Lung (tissue), 12 donors: ENCODE measurements around the gene SMLR1. TPM values are rescaled to one million over a fixed set of nuclear protein-coding genes. Genes with fewer than 3 reads are reported as not detected.
A peak's percentile ranks its signal among the peaks of the same experiment; 100 is the strongest.

Experiments
- ATAC-seq: fragments of 200-7000 bp; cut with Tn5 transposase; one replicate; pipeline ENCODE4 v1.9.1; 2020; ENCODE audit warnings: moderate number of reproducible peaks; ENCODE audit not compliant: insufficient read depth, low FRiP score
- DNase-seq, 3 donors: peaks; one replicate each; pipeline ENCODE4 v3.0.0-alpha.2; 2013 to 2017
- H3K27ac ChIP-seq, 2 donors: one replicate each; pipeline ENCODE4 v1.5.1; 2013; ENCODE audit warnings: mild to moderate bottlenecking in 2 of 2, moderate library complexity in 2 of 2, control low read depth in 1 of 2, inconsistent platforms in 1 of 2, low read depth in 1 of 2, low read length in 1 of 2
- H3K27me3 ChIP-seq, 3 donors: one replicate each; pipeline ENCODE4 v1.5.1; 2013; ENCODE audit warnings: low read length in 2 of 3; ENCODE audit not compliant: control insufficient read depth in 3 of 3, insufficient read depth in 3 of 3
- H3K36me3 ChIP-seq, 4 donors: one replicate each; pipeline ENCODE4 v1.5.1; 2013; ENCODE audit warnings: low read length in 4 of 4, mild to moderate bottlenecking in 1 of 4, moderate library complexity in 1 of 4; ENCODE audit not compliant: control insufficient read depth in 4 of 4, insufficient read depth in 4 of 4
- H3K4me1 ChIP-seq, 5 donors: one replicate each; pipeline ENCODE4 v1.5.1; 2013; ENCODE audit warnings: low read length in 5 of 5, mild to moderate bottlenecking in 2 of 5, moderate library complexity in 1 of 5; ENCODE audit not compliant: control insufficient read depth in 5 of 5, insufficient read depth in 5 of 5
- H3K4me3 ChIP-seq: one replicate; pipeline ENCODE4 v1.5.1; 2013; ENCODE audit warnings: mild to moderate bottlenecking, control low read depth, moderate library complexity
- H3K9ac ChIP-seq, 2 donors: one replicate each; pipeline ENCODE4 v1.5.1; 2013; ENCODE audit warnings: low read length in 2 of 2, control low read depth in 1 of 2; ENCODE audit not compliant: insufficient read depth in 1 of 2
- H3K9me3 ChIP-seq, 4 donors: one replicate each; pipeline ENCODE4 v1.5.1; 2013; ENCODE audit warnings: low read length in 3 of 4, mild to moderate bottlenecking in 1 of 4, moderate library complexity in 1 of 4; ENCODE audit not compliant: control insufficient read depth in 4 of 4, insufficient read depth in 3 of 4
- WGBS, 2 donors: extraction: QIAGEN DNeasy Blood & Tissue Kit; methylation state at CpG; one replicate each; pipeline ENCODE4 v1.1.7; 2013; 5-methylcytosine and 5-hydroxymethylcytosine counted together
- polyA plus RNA-seq, 2 donors: library from polyadenylated mRNA; stranded (reverse); fragments of 200-250 nt; gene quantifications; one replicate each; pipeline ENCODE4 v1.2.1, GENCODE V29; 2013
- total RNA-seq, 2 donors: library from RNA; depleted of rRNA in 1 of 2; stranded (reverse); fragments of >200 nt in 1 of 2; gene quantifications; one replicate each; pipeline ENCODE4 v1.2.1, GENCODE V29; 2014 to 2021
- TF ChIP-seq, protein P1 (sequence below): IDR thresholded peaks from 2 replicates; pipeline ENCODE4 v1.5.1; 2012; ENCODE audit warnings: mild to moderate bottlenecking; ENCODE audit errors: control extremely low read depth, extremely low read depth
- donor health status: control.
- donor health status: control.
- donor health status: Bipolar disorder and iron deficiency.
- donor health status: healthy.
- donor health status: DM: yes; HTN: yes; CAD: no.

The SMLR1 gene
- total and polyA plus RNA-seq, 4 donors, result not detected

DNA sequence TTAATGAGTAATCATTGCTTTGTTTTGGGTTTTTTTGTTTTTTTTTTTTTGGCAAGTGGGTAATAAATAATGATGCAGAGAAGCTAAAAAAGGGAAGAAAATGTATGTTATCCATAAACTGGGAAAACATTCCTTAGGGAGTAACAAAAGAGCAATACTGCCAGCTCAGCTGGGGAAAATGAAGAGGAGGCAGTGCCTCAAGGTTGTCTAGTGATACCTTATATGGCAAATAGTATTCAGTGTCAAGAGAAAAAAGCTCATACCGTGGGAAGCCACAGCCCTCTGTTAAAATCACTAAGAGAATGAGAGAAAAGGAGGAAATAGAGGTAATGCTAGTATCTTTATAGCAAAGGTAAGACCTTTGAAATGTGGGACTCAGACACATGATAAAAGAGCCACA, 47.1 kb upstream of the SMLR1 start:
- Histone ChIP-seq H3K4me3 (no peak overlapping the region), H3K9me3 (no peaks in the 10 kb centered on the region), H3K36me3 (no peaks in the 10 kb centered on the region), H3K9ac (no peak overlapping the region), H3K4me1 (peaks cover 0 to 10% (median 0%) of the 10 kb centered on the region in 5 donors), H3K27ac (no peak overlapping the region), H3K27me3 (no peaks in the 10 kb centered on the region)
- TF ChIP-seq, protein P1, sequence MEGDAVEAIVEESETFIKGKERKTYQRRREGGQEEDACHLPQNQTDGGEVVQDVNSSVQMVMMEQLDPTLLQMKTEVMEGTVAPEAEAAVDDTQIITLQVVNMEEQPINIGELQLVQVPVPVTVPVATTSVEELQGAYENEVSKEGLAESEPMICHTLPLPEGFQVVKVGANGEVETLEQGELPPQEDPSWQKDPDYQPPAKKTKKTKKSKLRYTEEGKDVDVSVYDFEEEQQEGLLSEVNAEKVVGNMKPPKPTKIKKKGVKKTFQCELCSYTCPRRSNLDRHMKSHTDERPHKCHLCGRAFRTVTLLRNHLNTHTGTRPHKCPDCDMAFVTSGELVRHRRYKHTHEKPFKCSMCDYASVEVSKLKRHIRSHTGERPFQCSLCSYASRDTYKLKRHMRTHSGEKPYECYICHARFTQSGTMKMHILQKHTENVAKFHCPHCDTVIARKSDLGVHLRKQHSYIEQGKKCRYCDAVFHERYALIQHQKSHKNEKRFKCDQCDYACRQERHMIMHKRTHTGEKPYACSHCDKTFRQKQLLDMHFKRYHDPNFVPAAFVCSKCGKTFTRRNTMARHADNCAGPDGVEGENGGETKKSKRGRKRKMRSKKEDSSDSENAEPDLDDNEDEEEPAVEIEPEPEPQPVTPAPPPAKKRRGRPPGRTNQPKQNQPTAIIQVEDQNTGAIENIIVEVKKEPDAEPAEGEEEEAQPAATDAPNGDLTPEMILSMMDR, result no peak
- no peak for DNase-seq
- ATAC-seq, result no peak
- 61 to 81% methylated on average over 1 of the region's 1 CpG for WGBS, 2 donors

DNA sequence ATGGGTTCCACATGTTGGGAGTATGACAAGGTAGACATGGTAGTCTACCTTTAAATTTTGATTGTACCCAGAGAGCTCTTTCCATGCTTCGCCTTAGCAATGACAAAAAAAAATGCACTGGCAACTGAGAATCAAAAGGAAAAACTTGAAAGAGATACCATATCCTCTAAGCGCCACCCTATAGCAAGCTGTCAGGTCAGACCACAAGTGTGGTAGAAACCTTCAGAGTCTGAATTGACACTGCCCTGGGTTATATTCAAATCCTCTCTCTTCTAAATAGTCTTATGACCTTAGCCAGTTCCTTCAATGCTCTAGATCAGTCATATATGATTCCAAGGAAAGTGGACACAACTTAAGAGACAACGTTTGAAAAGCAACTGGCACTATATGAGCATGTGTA, 45.6 kb upstream of the SMLR1 start:
- Histone ChIP-seq H3K4me3 (no peak overlapping the region), H3K36me3 (no peaks in the 10 kb centered on the region), H3K27ac (no peak overlapping the region), H3K9ac (no peak overlapping the region), H3K9me3 (no peaks in the 10 kb centered on the region), H3K27me3 (no peaks in the 10 kb centered on the region), H3K4me1 (peaks cover 0 to 10% (median 0%) of the 10 kb centered on the region in 5 donors)
- ATAC-seq (no peak), DNase-seq (no peak)
- WGBS, 2 donors, result 88 to 89% methylated on average over 3 of the region's 3 CpGs
- TF ChIP-seq, protein P1, result no peak

DNA sequence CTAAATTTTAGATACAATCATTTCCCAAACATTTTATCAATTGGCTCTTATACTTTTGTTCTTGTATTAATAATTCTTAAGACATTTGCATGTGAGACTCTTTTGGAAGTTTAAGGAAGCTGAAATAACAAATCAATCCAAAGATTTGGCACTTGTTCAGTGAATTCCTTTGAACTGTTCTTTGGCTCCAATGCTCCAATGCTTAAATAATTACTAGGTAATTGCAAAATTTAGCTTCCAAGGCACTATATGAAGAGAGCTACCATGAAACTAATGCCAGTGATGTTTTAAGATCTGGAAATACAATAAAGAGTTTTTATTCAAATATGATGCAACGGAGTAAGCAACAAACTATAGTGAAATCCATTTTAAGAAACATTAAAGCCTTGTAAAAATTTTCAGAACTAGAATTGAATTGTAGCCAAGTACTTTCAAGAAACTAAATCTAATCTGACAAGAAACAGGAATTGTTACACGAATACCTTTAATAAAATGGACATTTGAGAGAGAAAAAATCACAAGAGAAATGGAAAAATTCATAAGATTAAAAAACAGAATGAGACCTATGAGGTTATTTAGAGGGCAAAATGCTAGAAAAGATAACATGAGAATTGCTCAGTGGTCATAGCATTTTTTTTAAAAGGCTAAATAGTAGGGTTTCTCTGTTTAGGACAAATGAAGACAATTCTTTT, 43.6 kb upstream of the SMLR1 start:
- DNase-seq (peak in 2 of 3 donors; percentile 19 to 62), ATAC-seq (no peak)
- no peak overlapping the region for H3K4me3 ChIP-seq
- TF ChIP-seq, protein P1, result no peak
- 51 to 64% methylated on average over 2 of the region's 2 CpGs for WGBS, 2 donors
- peaks cover 0 to 10% (median 0%) of the 10 kb centered on the region in 5 donors for H3K4me1 ChIP-seq
- no peaks in the 10 kb centered on the region for H3K27me3 ChIP-seq
- peaks cover 0 to 2% (median 0%) of the 10 kb centered on the region in 4 donors for H3K9me3 ChIP-seq
- H3K36me3 ChIP-seq, result no peaks in the 10 kb centered on the region
- no peak overlapping the region for H3K9ac ChIP-seq
- H3K27ac ChIP-seq, result no peak overlapping the region
